Stimulated activated CD4-positive, alpha-beta T cell treated with anti-CD3 and anti-CD28 coated beads, Interleukin-1b, Interleukin-23, amount 100 ng/mL, for 1 hour (primary cell): ENCODE data around the gene GRK2.
"Not testable (repeated sequence)": the region's sequence is repeated elsewhere in the genome, so short reads cannot be mapped to it uniquely, and the experiment has no call there.

Experiments used
- DNase-seq, 2 donors: peaks; one replicate each; pipeline ENCODE4 v3.0.0-alpha.2; 2020; ENCODE audit warnings: low read depth in 2 of 2

The GRK2 gene

GRCh38 chr11:67312187-67313021, 46.1 kb downstream of the GRK2 start:
- peak in 1 of 2 donors; percentile 34 for DNase-seq

- DNase-seq = no peak
Measured at GRCh38 chr11:67313125-67313890, 47.0 kb downstream of the GRK2 start.

GRCh38 chr11:67314218-67314617, 47.9 kb downstream of the GRK2 start:
- no peak for DNase-seq

- no peak for DNase-seq
Measured at GRCh38 chr11:67315325-67315909, 49.1 kb downstream of the GRK2 start.

GRCh38 chr11:67316882-67317204, 50.6 kb downstream of the GRK2 start:
- no peak for DNase-seq

GRCh38 chr11:67317205-67317887, 51.1 kb downstream of the GRK2 start:
- peak; percentile 96 to 98 for DNase-seq

GRCh38 chr11:67317888-67318555, 51.7 kb downstream of the GRK2 start:
- no peak for DNase-seq

GRCh38 chr11:67318876-67319275, 52.6 kb downstream of the GRK2 start:
- DNase-seq = not testable (repeated sequence)

GRCh38 chr11:67320011-67320410, 53.7 kb downstream of the GRK2 start:
- DNase-seq = no peak

GRCh38 chr11:67320691-67321090, 54.4 kb downstream of the GRK2 start:
- no peak for DNase-seq

- no peak for DNase-seq
Measured at GRCh38 chr11:67321313-67321871, 55.1 kb downstream of the GRK2 start.

- DNase-seq = no peak
Measured at GRCh38 chr11:67322049-67322448, 55.8 kb downstream of the GRK2 start.

GRCh38 chr11:67323526-67323925, 57.3 kb downstream of the GRK2 start:
- no peak for DNase-seq

GRCh38 chr11:67332081-67332691, 65.9 kb downstream of the GRK2 start:
- DNase-seq = no peak
